NCI-H524 (cell line): ENCODE data around the gene ANAPC15.

Source experiments
- DNase-seq, 2 experiments: peaks; one replicate each; lab custom pipeline; 2025; lab: John Stamatoyannopoulos, UW

The ANAPC15 gene

DNA sequence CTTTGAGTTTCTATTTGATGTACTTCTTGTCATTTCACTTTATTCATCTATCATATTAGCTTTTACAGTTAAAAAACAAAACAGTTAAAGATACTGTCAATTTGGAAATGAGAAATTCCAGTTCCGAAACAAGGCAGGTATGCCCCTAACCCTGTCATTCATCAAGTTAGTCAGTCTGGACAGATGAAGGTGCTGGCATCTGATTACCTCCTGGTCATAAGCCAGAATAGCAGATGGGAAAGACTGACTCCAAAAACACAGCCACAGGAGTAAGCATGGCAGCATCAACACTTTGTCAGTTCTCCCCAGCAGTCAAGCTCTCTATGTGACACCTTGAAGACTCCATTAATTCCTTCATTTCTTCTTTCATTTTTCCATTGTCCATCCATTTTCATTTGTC is 27.5 kb downstream of the ANAPC15 start:
- peak; percentile 9 to 64 for DNase-seq

DNA sequence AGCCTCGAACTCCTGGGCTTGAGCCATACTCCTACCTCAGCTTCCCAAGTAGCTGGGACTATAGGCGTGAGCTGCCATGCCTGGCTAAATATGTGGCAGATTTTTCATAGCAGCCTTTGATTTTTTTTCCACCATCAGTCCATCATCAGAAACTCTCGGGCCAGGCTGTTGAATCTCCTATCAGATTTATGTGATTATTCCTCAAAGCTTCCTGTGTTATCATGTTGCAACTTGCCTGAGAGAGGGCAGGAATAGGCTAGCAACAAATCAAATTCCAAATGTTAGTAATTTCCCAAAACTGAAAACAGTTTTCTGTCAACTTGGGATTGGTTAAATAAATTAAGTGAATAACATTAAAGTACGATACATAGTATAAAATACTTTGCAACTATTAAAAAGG is 28.4 kb downstream of the ANAPC15 start:
- DNase-seq = no peak

DNA sequence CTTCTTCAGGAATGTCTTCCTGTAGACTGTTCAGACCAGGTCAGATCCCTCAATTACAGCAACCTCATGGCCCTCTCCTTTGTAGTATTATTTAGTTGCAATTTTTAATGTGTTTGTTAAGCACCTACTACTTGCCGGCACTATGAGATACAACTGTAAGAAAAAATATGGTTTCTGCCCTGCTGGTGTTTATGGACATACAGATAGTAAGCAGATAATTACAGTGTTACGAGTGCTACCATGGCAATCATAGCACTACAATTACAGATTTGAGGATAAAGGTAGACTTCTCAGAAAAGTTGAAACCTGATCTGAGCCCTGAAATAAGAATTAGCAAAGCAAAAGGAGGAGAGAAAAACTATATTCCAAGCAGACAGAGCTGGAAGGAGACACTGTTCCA is 29.1 kb downstream of the ANAPC15 start:
- no peak for DNase-seq

DNA sequence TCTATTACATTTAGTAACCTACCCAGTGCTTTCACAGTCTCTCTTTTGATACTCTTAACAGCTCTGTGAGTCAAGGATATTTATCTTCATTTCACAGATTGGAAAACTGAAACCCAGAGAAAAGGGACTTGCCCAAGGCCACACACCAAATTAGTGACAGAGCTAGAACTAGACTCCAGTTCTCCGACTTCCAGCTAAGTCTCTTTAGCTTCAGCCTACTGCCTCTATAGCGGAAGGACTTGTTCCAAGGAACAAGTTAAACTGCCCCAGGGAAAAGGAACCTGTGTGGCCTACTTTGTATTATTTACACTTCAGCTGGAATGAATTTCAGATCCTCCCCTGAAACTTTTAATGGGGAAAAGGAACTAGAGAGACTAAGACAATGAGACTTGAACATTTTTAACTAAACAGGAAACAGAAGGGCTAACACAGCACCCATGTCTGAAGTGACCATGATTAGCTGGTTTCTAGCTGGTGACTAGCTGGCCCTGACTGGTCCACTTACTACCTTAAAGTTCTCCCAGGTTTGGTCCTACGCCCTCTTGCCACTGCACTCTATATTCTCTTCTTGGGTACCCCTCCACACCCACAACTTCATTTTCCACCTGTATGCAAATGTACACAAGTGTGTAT is 30.6 kb downstream of the ANAPC15 start:
- no peak for DNase-seq

DNA sequence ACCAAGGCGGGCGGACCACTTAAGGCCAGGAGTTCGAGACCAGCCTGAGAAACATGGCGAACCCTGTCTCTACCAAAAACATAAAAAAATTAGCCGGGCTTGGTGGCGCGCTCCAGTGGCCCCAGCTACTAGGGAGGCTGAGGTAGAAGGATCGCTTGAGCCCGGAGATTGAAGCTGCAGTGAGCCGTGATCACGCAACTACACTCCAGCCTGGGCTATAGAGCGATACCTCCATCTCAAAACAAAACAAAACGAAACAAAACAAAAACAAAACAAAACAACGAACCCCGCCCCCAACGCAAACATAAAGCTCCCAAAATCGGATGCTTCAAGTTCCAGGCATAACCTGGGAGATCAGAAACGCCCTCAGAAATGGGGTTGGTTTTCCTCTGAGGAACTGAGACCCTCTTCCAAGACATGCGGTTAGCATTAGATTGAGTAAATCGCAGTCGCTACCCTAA is 31.3 kb downstream of the ANAPC15 start:
- no peak for DNase-seq

DNA sequence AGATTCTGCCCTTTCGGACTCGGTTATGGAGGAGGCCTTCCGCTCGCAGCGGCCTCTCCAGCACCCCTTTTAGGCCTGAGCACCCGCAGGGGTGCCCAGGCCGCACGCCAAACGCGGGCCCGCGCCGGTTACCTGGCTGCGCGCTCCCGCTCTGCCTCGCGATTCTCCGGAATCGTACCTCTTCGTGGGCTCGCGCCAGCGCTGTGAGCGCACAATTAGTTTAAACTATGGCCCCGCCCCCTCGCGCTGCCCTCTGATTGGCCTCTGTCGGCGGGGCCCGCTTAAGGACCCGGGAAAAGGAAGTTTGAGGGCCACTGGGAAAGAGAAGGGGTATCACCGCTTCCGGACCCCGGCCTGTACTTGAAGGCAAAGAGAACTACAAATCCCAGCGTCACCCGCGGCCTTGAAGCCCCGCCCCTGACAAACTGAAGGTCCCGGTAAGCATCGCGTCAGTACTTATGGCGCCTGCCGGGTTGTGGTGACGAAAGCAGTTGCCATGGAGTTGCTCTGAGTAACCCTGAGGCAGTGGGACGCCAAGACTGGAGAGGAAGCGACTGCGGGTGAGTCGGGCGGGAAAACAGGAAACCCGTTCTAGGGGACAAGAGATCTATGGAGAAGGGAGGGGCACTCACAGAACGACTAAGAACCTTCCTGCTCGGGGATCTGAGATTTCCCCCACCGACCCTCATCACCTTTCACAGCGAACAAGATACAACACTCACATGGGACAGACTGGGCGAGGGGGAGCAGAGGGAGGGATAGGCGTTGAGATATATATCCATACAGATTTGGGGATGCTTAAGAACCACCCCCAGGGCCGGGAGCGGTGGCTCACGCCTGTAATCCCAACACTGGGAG is 31.9 kb downstream of the ANAPC15 start, which contains the start of the genes LRRC51 and NUMA1:
LRRC51 (plus strand) TSS at position 525 of the 858 bp plus-strand sequence. CDS start 8,234 bp downstream, outside the sequence.
NUMA1 (minus strand) TSS at position 217 of the 858 bp plus-strand sequence. CDS start 44,599 bp downstream, outside the sequence.
- DNase-seq = peak; percentile 99 to 100

DNA sequence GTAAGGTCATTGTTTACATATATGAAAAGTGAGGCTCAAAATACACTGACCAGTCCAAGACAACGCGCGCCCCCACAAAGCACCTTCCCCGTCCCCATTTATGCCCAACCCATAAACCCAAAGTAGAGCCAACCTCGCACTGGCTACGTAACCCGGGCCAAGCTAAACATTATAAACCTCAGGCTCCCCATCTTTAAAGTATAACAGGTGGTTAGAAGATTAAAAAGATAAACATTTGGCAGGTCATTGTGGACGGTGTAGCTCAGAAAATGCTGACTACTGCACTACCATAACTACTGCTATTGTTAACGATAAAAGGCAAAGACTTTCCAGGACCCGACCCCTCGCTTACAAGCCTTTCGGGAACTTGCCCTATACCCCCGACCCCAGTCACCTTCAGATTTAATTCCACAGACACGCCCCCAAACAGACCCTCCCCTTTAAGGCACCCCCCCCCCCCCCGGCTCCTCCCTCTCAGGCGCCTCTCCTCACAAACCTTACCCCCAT is 32.6 kb downstream of the ANAPC15 start:
- DNase-seq = peak in 1 of 2 experiments; percentile 68

DNA sequence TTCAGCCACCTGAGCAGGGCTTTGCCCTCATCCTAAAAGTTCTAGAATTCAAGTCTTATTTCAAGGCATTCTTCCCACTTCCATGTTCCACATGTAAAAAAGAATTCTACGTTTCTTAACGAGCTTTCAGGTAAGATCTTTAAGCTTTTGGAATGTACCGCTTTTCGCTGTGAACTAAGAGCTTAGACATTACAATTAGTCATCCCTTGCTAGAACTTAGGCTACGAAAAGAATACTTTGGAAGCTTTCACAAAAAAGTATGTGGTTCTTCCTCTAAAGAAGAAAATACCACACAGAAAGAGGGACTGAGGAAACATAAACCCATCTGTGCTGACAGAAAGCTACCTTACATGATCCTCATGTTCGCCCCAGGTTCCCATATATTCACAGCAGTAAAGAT is 34.0 kb downstream of the ANAPC15 start:
- DNase-seq = no peak

DNA sequence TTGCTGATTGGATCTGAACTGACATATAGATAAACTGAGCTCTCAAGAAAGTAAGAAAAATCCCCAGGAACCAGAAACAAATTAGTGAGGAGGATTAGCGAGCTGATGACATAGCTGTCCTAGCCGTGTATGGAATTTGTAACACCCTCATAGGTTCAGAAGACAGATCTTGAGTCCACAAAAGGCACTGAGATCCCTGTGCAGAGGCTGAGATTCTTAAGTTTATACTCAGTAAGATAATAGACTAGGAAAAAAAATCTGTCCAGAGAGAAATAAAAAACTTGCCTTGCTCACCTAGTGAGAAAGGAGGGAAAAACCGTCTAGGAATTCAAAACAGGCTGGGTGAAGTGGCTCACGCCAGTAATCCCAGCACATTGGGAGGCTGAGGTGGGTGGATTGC is 36.7 kb downstream of the ANAPC15 start:
- no peak for DNase-seq

DNA sequence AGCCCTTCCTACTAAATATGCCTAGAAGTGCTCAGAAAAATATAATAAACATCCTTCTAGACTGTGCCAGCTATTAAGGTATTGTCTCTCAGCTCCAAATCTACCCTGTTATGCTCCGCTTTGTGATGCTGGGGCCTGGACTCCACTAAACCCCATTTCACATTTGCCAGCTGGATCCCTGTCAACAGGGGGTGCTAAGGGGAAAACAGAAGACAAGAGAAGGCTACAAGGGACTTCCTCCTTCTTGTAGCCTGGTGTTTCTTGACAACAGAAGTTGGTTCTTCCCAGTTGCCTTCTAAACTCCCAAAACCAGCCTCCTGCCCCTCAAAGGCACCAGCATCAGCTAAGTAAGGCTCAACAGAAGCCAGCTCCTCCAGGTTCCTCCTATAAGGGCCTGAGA is 37.4 kb downstream of the ANAPC15 start:
- DNase-seq = peak in 1 of 2 experiments; percentile 18

DNA sequence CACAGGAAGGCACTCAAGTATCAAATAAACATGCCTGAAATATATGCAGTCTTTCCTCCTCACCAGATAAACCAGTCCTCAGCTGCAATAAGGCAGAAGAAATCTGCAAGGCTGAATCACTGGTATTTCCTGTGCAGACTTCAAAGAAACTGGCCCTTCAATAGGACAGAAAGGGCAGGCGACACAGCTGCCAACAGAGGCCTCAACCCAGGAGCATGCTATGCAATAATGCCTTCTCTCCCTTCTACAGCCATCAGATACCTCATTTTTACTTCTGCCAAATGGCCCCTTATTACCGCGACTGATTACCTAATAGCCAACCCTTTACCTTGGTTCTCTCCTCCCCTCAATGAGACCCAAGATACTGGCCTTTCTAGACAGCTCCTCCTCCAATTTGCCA is 40.1 kb downstream of the ANAPC15 start:
- DNase-seq = no peak

DNA sequence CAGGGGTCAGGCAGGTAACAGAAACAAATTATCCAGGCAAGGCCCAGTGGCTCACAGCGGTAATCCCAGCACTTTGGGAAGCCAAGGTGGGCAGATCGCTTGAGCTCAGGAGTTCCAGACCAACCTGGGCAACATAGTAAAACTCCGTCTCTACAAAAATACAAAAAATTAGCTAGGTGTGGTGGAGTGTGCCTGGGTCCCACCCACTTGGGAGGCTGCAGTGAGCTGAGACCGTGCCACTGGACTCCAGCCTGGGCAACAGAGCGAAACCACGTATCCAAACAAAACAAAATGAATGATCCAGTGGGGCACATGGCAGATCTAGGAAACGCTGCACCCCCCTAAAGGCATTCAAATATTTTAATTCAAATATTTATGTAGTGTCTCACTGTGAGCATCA is 42.0 kb downstream of the ANAPC15 start:
- DNase-seq = no peak

DNA sequence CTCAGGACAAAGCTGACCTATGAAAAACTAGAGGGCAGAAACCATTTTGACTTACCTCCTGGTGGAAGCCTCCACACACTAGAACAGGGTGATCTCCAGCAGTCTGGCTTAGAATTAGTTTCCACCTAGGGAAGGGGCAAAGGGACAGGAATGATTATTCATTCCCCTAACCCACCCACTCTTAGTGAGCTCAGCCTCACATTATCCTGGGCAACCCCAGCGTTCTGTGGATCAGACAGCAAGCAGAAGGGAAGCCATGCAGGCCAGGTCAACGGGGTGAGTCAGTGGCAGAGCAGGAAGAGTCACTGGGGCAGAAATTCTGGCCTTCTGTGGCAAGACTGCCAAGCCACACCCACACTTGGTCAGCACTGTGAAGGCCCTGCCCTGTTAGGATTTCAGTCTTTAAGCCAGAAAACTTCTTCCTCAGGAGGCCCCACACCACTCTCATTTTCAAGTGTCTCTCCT is 42.7 kb downstream of the ANAPC15 start:
- no peak for DNase-seq

DNA sequence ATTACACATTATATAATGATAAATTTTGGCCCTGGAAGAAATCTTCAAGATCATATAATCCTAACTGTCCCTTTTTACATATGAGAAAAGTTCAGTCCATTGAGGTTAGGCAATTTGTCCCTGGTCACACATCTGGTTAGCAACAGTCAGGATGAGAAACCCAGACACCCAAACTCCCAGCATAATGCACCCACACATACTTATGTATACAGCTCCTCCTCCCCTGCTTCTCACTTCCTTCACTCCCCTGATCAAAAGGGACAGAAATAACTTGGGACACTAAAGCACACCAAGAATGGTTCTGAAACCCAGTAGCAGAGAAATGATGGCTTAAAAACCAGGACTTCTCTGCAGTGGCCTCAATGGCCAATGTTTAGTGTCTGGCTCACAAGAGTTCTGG is 43.3 kb downstream of the ANAPC15 start:
- DNase-seq = no peak

DNA sequence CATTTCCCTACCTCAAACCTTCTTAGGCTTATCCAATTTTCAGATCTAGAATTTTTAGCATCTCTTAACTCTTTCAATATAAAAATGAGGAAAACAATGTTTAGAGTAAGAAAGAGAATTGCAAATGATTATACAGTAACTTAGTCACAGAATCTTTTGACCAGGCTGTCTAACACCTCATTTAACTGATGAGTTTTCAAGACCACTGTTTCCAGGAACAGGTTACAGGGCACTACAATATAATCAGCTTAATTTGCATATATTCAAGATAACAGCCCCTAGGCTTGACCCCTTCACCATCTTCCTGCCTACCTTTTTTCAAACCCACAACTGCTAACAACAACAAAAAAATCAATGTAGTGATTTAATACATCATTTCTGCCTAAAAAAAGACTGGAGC is 44.8 kb downstream of the ANAPC15 start:
- no peak for DNase-seq

DNA sequence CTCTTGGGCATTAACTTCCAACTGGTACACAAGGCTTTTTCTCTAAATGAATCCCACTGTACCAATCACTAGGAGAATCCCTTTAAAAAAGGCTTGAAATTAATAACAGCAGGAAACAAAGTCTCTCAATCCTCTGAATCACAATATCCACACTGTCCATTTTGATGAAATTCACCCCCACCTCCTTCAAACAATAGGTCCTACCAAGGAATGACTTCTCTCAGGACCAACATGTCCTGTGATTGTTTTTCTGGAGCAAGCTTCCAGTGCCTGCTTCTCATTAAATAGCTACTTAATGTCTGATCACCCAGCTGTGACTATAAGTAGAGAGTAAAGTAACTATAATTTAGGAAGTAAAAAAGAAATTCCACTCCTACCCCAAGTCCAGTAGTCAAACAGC is 45.2 kb downstream of the ANAPC15 start:
- no peak for DNase-seq

DNA sequence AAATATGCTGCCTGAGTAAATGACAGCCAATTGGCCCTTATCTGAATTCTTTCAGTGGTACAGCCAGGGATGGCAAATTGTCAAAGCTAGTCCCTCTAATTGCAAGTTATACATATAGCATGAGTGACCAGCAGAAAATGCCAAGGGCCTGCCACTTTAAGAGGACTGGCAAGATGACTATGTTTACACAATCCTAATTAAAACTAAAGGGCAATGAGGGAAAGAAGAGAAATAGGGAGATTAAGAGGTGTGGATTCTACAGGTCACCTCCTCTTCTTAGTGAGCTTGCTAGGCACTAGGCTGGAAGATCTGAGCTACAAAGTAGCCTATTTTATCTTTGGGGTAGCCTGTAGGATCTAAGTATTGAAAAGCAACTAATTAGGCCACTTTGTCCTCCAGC is 45.6 kb downstream of the ANAPC15 start:
- no peak for DNase-seq

DNA sequence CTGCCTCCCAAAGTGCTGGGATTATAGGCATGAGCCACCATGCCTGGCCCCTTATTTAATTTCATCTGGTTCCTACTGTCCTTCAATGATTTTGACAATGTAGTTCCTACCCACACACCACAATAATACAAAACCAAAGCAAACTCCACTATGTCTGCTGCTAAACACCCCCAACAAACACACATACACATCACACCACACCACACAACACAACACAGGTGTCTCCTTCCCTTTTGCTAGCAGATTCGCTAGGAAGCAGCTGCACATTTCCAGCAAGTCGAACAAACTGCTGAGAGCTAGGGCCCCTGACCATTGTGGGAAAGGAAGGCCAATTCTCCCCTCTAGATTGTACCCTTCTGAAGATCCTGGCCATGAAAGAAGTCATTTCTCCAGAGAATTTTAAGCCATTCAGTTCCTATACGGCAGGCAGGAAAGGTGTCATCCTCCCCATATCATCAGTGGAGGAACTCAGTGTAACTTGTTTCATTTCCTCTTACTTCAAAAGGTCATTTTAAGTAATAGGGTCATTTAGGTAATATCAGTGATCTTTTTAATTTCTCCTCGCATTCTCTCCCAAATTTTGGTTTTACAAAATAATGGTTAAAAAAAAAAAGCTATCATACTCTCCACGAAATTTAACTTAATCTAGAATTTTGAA is 50.6 kb downstream of the ANAPC15 start:
- no peak for DNase-seq
